ENCODE results near the gene SH2D3C.

DNA sequence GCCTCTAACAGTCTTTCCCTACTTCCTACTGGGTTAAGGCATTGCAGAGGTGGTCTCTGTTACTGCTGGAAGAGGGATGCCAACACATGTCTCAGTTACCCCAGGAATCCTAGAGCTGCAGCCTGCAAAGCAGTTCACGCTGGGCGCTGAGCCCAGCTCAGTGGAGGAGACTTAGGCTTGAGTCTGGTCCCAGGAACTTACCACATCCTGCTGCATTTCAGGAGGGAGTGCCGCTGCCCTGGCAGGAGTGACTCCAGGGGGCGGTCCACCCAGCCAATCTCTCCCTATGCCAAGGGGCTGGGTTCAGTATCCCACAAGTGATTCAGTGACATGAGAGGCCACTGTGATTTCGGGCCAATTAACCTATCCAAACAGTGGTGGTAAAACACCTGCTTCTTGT, 55.0 kb downstream of the SH2D3C start:
- no peak for TF ChIP-seq POLR2A (IDR thresholded peaks at IDR 0.05)
- TF ChIP-seq, protein P1, sequence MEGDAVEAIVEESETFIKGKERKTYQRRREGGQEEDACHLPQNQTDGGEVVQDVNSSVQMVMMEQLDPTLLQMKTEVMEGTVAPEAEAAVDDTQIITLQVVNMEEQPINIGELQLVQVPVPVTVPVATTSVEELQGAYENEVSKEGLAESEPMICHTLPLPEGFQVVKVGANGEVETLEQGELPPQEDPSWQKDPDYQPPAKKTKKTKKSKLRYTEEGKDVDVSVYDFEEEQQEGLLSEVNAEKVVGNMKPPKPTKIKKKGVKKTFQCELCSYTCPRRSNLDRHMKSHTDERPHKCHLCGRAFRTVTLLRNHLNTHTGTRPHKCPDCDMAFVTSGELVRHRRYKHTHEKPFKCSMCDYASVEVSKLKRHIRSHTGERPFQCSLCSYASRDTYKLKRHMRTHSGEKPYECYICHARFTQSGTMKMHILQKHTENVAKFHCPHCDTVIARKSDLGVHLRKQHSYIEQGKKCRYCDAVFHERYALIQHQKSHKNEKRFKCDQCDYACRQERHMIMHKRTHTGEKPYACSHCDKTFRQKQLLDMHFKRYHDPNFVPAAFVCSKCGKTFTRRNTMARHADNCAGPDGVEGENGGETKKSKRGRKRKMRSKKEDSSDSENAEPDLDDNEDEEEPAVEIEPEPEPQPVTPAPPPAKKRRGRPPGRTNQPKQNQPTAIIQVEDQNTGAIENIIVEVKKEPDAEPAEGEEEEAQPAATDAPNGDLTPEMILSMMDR (IDR thresholded peaks at IDR 0.05): no peak
- TF ChIP-seq EP300 (IDR thresholded peaks at IDR 0.05): no peak

Measured in sigmoid colon (tissue), 4 donors.